NCI-H2081 treated with DMSO at 0.1 percent for 48 hours (cell line): Measurements from ENCODE around the gene CCDC88C.

Experiments
- DNase-seq: peaks from one replicate; lab custom pipeline; 2025; lab: John Stamatoyannopoulos, UW

Gene CCDC88C

DNA sequence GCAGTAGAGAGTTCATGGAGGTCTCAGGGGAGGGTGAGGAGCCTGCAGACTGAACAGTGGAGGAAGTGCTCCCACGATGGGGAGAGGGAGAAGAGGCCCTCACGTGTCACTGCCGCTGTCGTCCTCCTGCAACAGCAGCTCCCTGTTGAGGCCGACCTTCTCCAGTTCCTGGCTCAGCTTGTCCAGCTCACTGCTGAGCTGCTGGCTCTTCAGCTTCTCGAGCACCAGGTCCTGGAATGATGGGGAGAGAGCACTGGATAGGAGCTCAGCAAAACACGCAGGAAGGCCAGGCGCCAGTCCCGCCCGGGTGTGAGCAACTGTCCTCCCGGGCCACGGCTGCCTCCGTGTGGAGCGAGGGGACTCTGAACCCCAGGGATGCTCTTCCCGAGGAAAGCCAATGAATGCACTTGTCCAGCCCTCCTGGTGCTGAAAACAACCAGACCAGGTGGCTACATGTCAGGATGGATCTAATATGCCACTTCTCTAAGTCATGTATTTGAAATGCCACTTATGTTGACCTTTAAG is 107.8 kb downstream of the CCDC88C start:
- DNase-seq: no peak

GRCh38 chr14:91308337-91308736 is 109.3 kb downstream of the CCDC88C start:
- DNase-seq: no peak

DNA sequence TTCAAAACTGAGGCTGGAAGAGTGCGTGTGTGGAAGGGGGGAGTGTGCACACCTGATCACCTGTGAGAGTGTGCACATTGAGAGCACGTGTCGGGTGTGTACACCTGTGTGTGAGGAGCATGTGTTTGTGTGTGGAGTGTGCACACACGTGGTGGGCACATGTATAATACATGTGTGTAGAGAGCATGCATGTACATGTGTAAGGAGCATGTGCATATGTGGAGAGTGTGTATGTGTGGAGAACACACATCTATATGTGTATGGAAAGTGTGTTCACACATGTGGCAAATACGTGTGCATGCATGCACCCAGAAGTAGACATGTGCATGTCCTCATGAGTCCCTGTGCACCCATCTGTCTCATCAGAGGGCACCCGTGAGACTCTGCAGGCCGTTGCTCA is 110.0 kb downstream of the CCDC88C start:
- no peak for DNase-seq

- DNase-seq: no peak
Measured at GRCh38 chr14:91307046-91307445, 110.6 kb downstream of the CCDC88C start.

DNA sequence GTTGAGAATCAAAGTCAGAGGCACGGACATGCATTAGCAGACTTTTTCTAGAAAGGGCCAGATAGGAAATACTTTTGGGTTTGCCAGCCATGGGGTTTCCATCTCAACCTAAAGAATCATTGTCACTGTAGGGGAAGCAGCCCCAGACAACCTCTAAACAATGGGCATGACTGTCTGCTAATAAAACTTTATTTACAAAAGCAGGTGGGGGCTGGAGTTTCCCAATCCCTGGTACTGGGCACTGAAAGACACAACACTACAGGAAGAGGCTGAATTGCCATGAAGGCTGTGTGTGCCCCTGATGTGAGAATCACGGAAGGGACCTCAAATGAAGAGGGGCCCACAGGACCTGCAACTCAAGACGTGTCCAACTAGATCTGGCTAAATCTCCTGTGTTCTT is 111.1 kb downstream of the CCDC88C start:
- no peak for DNase-seq

DNA sequence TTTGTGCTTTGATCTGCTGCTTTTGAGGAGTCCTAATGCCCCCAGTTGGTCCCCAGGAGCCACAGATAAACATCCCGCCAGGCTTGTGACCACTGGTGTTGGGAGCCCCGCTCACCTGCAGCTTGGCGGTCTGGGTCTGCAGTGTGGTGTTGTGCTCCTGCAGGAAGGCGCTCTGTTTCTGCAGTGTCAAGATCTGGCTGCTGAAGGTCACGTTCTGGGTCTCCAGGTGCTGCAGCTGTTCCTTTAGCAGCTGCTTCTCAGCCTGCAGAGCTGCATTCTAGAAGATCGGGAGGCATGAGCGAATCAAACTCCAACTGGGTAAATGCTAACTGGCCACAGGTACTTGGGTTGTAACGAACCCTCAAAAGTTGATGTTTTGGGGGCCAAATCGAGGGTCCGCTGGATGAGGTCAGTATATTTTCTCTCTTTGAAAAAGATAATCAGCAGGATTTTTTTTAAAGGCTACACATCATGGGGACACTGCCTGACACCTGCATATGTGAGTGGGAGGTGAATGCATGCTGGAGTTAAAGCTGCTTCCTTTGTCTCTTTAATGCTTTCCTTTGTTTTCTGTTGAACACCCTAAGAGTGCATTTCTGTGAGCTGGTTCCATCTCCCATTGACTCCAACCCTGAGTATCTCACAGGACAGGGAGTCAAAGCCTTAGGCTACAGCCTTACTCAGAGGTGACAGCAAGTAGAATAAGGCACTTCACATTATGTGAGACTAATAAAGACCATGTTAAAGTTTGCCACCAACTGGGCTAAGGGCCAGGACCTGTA is 111.8 kb downstream of the CCDC88C start:
- DNase-seq: no peak

DNA sequence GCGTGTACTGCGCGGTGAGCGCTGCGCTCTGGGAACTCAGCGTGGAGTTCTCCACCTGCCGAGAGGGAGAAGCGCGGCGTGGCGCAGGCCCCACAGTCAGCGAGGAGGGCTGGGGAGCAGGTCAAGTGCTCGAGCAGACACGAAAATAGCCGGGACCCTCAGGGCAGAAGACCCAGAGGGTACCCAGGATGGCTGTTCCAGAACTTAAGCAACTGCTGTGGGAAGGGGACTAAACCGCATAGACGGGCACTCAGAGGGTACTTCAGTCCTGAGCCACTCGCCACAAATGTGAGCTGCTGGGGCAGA is 113.7 kb downstream of the CCDC88C start:
- DNase-seq: no peak

GRCh38 chr14:91303091-91303923 is 114.3 kb downstream of the CCDC88C start:
- DNase-seq: no peak

DNA sequence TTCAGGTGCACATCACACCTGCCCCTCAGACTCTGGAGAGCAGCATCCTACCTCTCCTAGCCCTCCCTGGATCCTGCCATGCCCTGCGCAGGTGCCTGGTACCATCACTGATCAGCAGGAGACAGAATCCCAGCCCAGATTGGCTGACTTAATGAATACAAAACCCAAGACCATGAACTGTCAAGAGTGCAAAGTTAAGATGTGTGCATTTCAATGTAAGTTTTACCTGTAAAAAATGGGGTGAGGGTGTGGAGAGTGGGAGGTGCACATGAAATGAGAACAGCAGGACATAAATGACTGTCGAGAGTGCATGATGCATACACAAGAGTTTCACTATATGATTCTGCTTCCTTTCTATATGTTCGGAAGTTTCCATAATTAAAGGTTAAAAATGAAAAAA is 115.2 kb downstream of the CCDC88C start:
- no peak for DNase-seq

- no peak for DNase-seq
Measured at GRCh38 chr14:91300957-91301356, 116.7 kb downstream of the CCDC88C start.

DNA sequence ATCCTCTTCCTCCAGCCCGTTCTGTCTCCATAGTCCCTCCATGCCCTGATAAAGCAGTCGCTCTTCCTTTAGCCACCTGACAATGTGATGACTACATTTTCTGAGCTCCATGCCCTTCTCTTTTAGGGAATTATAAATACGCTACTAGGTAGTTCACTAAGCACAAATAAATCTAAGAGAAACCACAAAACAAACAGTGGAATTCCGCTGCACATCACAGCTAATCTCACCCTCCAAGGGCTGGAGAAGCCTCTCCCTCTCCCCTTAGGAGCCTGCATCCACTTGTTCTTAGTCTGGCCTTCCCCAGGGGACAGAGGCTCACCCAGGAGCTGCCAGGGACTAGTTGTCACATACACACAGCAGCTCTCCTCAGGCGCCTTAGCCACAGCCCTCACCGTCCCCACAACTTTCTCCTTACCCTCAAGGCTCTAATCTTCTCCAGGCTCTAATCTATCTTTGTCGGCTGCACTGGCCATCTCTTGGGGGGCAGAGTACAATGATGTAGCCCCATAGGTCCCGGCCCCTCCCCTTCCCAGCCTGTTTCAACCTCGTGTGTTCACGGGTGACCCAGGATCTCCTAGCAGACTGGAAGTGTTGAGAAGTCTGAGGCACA is 117.2 kb downstream of the CCDC88C start:
- DNase-seq: no peak

DNA sequence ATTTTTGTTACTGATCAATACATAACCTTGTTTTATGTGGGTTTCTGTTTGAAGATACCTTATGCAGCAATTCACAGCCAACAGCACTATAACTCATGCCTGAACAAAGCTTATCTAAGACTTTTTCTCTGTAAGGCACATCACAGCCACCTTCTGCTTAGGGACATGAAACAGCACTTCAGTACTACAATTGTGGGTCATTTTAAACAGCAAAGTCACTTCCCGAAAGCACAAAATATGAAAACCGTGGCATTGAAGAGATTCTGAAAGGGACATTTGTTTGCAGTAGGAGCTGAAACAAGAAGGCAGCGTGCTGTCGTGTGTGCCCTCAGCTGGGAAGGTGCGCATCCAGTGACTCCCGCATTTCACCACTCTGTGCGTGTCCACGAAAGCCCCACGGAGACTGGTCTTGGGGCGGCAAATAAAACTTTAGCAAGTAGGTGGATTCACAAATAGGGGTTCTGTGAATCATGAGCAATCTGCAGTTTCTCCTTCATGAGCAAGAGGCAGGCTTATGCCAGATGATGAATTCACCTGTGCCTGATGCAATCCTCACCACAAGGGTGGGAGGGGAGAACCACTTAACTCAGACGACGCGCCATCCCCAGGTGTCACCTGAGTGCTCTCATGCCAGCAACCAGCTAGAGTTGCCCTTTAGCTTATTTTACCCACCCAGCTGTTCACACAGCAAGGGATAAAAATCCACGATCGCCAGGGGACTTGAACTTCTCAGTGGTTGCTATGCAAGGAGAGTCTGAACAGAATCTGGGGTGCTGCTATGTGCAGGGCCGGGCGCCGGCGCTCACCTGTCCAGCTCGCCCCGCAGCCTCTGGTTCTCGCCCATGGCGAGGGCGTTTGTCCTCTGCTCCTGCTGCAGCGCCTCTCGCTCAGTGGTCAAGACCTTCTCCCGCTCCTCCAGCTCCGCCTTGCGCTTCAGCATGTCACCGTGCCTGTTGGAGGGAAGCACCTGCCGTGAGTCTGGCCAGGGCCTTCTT is 118.2 kb downstream of the CCDC88C start:
- no peak for DNase-seq

DNA sequence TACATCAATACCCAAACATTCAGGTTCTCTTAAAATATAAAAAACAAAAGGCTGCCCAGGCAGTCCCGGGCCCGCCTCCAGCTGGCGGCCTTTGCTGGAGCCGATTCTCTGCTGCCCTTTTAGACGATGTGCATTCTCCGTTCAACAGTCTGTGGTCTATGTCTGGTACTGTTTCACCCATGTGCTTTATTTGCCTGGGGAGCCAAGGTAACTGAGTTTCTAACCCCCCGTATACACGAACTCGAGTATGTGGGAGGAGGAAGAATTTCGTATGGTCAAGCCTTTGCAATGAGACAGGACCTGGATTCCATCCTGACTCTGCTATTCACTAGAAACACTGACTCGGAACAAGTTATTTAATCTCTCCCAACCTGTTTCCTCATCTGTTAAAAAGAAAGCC is 119.0 kb downstream of the CCDC88C start:
- no peak for DNase-seq

DNA sequence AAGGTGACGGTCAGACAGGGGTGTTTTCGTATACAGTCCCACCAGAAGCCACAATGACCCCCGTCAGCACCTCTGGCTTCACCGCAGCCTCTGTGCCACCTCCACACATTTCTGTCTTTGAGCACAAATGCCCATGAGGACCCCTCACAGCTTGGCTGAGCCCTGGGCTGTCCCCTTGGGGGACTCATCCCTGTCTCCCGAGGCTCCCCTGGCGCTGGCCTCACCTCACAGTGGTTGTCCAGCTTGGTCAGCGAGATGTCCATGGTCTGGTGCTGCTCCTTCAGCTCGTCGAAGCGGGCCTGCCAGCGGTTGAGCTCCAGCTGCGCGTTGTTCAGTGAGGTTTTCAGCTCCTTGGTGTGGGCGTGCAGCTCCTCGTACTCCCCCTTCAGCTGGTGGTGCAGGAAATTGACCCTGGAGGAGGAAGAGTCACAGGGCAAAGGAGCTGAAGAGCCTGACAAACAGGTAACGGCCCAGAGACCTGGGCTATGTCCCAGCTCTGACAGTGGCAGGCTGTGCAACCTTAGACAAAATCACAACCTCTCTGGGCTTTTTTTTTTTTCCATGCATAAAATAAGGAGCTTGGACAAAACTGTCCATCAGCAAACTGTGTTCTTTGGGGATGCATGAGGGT is 120.4 kb downstream of the CCDC88C start:
- no peak for DNase-seq

DNA sequence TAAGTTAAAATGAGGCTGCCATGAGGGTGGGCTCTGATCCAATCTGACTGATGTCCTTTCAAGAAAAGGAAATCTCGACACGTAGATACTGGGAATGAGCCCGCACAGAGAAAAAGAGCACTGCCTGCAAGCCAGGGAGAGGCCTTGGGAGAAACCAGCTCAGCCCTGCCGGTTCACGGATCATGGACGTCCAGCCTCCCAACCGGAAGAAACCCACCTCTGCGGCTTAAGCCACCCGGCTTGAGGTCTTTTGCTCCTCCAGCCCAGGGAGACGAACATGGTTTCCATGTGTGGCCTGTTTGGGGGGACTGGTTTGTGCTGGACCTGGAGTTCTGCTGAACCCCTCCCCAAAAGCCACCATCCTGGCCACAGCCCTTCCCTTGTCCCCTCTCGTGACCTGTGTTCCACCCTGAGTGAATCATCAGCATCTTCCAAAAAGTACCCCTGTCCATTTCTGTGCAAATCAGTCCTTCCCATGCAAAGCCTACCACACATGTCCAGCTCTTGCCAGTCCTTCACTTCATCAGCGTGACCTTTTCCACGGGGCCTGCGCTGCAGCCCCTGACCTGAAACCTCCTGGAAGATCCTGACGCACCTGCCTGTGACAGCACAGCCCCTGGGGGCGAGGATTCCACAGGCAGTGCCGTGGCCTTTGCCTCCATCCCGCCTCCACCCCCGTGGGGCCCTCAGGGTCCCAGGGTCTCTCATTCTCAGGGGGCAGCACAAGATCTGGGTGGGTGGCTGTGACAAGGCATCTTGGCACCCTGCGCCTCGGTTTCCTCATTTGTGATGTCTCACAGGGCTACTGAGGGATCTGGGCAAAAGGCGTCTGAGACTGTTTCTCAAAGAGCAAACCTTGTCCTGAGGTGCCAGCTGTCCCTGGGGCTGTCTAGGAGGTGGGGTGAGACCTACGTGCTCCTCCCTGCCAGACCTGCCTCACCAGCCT is 121.5 kb downstream of the CCDC88C start:
- DNase-seq: no peak

DNA sequence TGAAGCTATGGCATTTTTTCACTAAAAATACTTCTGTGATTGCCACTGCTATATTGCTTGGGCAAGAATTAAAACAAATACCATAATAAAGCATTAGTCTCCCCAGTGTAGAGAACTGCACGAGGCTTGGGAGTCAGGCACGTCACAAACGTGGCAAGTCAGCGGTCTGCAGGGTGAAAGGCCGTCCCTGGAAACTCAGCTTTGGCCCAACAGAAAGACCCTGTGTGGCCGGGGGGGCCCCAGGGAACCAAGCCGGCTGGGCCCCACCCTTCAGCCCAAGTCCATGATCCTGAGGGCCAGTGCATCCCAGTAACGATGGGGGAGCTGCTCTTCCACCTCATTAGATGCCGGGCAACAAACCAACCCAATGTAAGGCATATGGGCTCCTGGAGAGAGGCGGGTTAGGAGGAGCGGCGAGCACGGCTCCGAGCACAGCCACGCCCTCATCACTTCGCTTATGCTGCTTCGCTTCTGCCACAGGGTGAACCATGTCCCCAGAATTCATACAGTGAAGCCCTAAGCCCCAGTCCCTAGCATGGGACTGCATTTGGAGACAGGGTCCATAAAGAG is 122.3 kb downstream of the CCDC88C start:
- DNase-seq: no peak

DNA sequence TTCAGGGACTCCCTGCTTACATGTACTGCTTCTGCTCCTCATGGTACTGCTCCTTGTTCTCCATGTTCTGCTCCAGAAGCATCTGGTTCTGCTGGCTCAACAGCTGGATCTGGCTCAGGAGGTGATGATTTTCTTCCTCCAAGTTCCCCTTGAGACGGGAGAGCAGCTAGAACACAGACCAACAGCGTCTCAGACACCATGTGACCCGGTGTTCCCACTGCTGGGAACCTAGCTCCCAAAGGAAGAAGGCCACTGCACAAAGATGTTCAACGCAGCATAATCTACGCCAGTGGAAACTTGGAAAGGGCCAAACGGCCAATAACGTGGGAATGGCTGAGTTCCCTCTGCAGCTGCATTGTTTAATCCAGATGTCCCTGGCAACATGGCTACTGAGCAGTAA is 123.5 kb downstream of the CCDC88C start:
- DNase-seq: no peak

- DNase-seq: no peak
Measured at GRCh38 chr14:91293281-91293680, 124.3 kb downstream of the CCDC88C start.

DNA sequence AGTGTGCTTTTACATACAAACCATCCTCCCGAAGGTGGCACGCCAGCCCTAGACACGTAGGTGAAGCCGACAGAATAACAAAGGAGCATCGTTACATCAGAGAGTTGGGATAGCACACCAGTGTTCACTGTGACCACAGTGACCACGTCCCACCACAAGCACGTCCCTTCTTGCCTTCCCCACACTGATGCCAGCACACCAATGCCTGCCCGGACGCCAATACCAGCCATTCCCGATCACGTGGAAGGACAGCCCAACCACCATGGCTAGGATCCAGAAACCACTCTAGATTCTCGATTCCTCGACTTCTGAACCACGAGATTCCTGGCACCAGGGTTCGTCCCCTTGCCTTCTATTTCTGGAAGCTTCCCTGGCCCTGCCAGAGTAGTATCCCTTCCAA is 125.1 kb downstream of the CCDC88C start:
- DNase-seq: no peak
